Stimulated activated CD4-positive, alpha-beta T cell treated with anti-CD3 and anti-CD28 coated beads, Interleukin-12 subunit alpha, Interleukin-12 subunit beta, amount 100 ng/mL, for 24 hours (primary cell): Measurements from ENCODE around the gene LPCAT1.
"Not testable (repeated sequence)": the region's sequence is repeated elsewhere in the genome, so short reads cannot be mapped to it uniquely, and the experiment has no call there.

ENCODE experiments used
- DNase-seq, 2 experiments: peaks; one replicate each; pipeline ENCODE4 v3.0.0-alpha.2; 2020; ENCODE audit warnings: low read depth in 2 of 2

Gene LPCAT1

DNA sequence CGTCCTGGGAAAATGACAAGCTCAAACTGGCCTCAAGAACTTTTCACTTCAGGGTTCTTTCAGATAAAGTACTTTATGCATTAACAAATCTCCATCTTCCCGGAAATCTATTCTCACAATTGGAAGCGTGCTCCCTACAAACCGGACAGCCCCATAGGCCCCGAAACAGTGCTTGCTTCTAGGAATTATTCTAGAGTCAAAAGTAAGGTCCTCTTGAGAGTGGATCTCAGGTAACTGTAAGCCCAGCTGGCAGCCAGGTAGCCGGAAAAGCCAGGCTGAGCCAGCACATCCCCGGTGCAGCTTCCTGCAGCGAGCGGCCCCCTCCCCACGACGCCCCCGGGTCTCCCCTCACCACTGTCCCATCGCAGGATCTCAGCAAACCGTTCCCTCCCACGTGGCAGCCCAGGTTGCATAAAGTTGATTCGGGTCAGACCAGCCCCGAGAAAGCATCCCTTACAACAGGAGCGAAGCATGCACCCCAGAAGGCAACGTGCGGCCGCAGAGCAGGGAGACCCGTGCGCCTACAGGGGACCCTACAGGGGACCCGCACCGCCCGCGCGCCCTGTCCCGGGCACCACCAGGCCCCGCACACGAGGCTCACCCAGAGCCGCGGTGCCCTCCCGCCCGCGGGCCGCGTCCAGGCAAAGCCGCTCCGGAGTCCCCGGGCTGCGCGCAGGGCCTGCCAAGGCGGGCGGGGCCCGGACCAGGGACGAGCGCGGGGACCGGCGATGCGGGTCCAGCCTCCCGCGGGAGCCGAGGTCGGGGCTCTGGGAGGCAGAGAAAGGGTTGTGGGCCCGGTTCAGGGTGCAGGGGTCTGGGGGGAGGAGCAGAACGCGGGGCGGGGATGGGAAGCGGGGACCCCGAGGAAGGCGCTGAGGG is 920 bp downstream of the LPCAT1 start:
- no peak for DNase-seq

DNA sequence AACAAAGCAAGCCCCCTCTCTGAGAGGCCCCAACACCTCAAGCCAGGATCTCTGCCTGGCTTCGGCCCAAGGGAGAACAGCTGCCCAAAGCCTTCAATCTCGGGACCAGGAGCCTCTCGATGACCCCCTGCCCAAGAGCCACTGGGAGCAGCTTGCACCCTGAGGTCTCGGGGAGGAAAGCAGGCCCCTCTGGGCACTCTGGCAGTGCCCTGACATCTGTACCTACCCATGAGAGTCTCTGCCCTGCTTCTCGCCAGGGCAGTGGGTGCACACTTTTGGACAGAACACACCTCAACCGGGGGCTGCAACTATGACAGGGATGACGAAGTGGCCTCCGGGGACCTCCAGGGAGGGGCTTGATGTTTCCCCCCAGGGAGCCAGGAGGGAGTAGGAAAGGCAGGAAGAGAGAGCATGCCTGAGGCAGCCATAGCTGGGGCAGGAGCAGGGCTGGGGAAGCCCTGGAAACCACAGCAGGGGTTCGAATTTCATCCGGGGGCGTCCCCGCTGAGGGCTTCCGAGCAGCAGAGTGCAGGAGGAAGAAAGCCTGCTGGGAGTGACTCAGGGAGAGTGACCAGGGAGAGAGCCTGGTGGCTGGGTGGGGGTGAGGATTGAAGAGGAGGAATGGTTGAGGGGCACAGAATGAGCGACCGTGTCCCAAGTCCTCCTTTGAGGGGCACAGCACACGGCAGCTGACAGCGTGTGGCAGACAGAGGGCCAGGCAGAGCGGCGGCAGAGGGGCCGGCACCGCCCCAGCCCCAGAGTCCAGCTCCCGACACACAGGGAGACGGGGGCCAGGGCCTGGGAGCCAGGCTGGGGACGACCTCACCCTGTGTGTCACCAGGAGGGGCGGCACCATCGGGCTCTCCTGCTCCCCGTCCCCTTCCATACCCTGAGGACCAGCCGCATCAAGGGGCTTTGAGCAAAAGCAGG is 1.8 kb downstream of the LPCAT1 start:
- DNase-seq, result no peak

DNA sequence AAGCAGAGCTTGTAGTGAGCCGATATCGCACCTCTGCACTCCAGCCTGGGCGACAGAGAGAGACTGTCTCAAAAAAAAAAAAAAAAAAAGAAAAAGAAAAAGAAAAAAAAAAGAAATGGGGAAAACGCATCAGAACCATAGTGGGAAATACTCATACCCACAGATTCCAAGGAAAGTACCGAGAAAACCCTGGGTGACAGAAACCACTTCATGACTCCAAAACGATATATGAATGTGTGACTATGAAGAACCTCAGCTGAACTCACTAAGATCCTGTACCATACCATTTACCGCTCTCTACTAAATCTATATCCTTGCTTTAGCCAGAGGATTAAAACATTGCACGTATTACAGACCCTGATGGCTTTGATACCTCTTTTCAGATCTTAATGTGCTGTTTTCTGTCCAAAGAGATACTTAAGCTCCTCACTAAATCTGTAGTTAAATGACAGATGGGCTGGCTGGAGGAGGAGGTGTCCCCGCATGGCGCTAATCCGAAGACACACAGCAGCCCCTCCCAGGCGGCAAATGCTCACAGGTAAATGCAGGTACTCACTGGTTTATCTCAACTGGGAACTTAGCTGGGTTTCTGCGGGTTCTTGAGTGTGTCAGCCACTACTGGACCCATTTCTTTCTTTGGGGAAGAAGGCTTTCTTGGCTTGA is 2.8 kb downstream of the LPCAT1 start:
- DNase-seq, result no peak

DNA sequence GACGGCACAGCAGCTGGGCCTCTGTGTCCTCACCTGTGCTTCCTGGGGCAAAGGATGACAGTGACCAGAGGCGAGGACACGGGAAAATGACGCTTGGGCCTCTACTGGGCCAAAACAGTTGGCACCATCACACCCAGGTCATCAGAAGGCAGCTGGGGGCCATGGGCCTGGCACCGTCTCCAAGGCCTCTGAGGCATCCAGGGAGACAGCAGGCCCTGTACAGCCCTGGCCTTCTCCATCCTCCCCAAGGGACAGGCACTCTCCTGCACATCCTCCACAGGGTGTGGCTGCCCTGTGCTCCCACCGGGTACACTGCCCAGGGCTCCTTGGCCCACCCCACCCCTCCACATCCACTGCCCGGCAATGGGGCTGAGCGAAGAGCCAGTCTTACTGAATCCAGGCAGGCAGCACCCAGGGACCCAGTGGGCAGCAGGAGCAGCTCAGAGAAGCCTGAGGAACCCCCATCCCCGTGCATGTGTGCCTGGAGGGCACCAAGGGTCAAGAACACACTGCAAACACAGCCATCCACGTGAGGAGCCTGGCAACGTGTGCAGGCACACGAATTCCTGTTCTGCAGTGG is 4.0 kb downstream of the LPCAT1 start:
- DNase-seq, result no peak

DNA sequence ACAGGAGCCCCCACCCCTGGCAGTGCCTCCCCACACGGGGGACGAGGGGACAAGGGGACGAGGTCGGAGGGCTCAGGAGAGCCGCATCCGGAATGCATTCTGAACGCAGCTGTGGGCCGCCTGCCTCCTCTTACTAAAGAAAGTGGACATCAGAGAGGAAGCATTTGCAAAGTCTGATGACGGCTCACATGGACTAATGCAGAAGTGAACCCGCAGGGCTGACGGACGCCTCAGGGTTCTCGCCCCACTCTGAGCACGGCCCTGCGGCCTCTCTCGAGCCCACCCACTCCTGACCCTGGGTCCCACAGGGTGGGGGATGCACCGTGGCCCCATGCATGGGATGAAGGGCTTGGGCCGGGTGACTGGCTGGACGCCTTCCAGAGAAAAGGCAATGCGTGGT is 5.9 kb downstream of the LPCAT1 start:
- no peak for DNase-seq

DNA sequence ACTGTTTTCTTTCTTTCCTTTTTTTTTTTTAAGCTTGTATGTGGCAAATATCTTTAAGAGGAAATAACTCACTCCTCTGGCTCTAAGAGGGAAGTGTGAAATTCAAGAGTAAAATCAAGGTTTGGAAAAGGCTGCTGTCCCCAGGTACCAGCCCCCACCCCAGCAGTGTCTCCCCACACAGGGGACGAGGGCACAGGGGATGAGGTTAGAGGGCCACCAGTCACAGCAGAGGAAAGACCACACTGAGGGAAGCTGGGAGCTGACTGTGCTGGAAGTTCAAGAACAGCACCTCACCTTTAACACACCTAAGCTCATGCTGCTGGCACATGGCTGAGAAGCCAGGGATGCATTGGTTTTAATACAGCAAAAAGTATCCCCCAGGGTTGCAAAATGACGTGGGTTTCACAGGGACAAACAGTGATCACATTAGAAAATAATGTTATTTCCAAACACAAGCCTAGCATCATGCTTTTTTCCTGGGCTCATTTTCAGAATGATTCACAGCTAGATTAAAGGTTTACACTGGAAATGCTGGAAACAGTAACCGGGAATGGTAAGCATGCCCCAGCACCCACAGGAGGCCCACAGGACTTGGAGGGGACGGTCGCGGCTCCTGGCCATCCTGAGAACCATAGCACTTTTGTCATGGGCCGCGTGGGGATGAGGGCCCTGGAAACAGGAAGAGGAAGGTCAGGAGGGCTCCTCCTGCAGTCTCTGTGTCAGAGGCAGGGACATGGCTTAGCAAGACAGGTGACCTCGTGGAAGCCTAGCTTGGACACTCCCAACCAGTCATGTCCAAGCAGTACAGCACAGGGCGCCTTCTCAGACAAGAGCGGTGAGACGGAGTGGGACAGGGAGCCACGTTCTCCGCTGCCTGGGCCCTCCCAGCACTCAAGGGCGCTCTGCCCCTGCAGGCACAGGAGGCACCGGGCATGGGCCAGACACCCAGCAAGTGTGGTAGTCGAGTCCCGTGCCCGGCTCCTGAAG is 6.9 kb downstream of the LPCAT1 start:
- no peak for DNase-seq

DNA sequence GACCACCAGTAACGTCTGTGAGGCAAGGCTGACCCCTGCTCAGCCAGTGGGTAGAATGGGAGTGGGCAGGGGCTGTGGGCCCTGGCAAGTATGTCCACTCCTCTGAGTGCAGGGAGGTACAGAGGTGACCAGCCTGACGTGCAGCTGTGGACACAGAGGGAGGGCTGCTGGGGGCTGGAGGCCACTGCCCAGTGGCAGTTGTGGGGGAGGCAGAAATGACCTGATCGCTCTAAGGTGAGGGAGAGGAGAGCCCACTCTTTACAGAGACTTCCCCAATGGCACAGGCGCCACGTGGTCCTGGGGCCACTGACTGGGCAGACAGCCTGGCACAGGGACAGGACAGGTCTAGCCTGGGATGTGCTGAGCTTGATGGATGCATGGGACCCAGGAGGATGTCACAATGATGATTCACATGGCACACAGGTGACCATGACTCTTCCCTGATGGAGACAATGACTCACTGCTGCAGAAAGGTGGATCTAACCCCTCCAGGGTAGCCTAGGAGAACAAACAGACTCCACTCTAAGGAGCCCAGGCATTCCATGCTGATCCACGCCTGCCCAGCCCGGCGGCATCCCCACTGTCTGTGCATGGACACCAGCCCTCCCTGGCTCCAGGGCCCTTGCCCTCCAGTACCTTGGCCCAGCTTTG is 7.7 kb downstream of the LPCAT1 start:
- DNase-seq, result no peak

DNA sequence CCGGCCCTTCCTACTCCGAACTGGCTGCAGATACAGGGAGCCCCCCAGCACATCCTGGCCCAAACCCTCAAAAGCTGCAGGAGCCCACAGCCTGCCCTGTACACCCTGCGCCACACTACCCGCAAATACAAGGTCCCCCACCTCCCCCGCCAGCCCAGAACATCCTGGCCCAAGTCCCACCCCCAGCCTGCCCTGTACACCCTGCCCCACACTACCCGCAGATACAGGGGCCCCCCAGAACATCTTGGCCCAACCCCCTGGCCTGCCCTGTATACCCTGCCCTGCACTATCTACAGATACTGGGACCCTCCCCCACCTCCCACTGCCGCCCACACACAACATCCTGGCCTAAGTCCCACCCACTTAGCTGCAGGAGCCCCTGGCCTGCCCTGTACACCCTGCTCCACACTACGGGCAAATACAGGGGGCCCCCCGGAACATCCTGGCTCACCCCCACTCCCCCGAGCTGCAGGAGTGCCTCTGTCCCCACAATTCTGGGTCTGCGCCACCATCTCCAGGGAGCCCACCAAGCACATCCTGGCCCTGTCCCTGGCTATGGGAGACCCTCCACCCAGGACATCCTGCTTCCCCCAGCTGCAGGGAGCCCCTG is 8.3 kb downstream of the LPCAT1 start:
- DNase-seq, result no peak

DNA sequence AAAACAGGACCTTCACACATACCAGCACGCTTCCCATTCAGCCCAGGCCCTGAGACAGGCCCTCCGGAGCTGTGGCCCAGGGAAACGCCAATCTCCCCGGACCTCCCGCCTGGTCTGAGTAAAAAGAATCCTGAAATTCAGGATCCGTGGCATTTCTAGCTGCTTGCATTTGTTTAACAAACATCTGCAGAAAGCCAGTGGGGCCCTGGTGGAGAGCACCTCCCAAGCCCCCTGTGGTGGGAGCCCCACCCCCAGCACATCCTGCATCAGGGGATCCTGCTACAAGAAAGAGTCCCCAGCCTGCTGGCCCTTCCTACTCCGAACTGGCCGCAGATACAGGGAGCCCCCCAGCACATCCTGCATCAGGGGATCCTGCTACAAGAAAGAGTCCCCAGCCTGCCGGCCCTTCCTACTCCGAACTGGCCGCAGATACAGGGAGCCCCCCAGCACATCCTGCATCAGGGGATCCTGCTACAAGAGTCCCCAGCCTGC is 8.9 kb downstream of the LPCAT1 start:
- not testable (repeated sequence) for DNase-seq

DNA sequence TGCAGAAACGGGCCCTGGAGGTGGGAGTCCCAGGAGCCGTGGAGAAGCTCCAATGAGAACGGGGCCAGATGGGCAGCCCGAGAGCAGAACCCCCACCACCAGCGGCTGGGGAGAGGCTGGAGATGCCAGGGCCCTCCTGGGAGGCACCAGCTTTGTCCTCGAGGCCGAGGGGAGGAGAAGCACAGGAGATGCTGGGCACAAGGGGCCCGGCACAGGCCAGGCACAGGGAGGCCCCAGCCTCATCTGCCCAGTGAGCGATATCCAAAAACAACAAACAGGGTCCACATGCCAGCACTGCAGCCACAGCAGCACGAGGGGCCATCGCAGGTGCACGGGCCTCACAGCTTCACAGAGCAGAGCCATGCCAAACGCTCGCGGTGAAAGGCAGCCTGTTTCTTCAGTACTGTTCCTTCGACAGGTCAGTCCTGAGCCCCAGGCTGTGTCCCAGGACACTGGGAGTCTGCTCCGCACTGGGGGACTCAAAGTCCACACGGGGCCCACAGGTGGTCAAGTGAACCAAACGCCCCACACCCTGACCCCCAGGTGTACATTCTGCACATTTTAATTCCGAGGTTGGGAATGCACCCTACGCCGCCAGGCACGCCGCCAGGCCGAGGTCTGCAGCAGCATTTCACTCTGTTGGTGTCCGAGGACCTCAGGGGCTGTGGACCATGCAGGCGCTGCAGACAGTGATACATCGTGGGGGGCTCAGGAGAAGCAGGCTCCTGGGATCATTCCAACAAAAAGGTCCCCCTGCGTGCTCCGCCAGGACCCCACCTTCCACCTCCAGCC is 9.5 kb downstream of the LPCAT1 start:
- no peak for DNase-seq

DNA sequence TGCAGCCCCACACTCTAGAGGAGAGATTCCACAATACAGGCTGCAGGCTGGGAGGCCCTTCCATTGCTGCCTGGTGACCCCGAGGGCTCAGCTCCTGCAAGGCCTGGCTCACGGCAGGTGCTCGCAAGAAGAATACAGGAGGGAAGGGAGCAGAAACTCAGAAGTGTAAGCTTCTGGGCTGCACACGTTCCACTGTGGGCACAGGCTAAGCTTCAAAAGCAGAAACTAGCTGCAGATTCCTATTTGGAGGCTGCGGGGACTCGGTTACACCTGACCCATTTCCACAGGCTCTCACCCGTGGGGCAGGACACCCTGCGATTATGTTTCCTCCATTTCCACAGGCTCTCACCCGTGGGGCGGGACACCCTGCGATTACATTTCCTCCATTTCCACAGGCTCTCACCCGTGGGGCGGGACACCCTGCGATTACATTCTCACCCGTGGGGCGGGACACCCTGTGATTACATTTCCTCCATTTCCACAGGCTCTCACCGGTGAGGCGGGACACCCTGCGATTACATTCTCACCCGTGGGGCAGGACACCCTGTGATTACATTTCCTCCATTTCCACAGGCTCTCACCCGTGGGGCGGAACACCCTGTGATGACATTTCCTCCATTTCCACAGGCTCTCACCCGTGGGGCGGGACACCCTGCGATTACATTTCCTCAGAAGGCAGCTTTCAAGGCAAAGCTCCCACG is 10.3 kb downstream of the LPCAT1 start:
- no peak for DNase-seq

DNA sequence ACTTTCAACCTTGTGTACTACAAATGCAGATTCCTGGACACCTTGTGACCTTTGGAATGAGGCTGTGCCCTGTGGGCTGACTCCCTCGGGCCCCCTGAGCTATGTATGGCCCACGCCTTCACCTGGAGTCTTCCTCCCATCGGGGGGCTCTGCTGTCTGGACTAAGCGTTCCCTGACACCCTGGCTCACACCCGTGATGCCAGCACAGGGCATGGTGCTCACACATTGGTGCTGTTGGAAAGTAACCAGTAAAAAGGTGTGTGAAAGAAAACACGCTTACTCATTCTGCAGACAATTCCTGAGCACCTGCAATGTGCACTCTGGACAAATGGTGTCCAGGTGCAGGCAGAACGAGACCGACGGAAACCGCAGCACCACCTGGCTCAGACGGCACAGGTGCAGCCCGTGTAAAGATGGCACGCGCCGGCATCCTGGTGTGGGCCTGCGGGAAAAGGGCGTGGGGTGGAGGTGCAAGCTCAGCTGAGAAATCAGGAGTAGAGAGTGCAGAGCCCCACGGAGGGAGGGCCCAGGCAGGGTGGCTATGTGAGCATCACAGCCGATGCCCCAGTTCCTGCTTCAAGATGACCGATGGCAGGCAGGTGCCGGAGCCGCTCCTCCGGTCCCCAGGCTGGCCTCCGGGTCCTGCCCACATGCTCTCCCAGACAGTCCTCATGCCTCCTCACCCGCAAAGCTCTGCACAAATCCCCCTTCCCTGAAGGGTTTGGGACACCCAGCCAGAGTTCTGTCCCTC is 11.0 kb downstream of the LPCAT1 start:
- DNase-seq, result no peak

DNA sequence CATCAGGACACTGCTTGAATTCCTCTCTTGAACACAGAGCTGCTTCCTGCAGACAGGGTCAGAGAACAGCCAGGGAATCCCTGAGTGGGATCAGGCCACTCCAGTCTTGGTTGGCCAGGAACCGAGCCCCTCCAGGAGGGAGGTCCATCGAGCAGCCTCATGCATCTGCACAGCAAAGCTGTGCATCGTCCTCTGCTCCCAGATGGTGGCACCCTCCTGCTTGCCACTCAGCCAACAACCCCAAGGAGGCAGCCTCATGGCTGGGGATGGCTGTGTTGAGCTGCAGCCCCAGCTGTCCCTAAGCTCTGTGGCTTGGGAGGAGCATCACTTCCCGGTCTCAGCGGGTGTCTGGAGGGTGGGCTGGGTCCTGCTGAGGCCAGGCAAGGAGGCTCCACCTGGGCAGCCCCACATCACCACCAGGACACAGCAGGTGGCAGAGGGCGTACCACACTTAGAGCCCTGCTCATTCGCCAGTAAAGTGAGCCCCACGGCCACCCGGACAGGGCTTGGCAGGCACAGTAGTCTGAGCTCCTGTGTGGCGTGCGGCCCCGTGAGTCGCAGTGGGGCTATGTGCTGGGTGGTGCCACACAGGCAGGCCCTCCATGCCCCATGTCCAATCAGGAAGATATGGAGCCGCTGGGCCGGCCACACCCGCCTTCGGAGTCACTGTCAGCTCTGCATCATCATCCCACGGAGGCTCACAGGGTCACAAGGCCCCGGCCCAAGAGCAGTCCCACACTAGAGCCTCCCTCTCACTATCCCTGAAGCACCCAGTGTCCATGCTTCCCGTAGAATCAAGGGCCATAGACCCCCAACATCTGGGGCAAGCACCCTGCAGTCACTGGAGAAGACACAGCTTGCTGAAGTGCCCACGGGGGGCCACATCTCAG is 11.9 kb downstream of the LPCAT1 start:
- DNase-seq, result no peak

DNA sequence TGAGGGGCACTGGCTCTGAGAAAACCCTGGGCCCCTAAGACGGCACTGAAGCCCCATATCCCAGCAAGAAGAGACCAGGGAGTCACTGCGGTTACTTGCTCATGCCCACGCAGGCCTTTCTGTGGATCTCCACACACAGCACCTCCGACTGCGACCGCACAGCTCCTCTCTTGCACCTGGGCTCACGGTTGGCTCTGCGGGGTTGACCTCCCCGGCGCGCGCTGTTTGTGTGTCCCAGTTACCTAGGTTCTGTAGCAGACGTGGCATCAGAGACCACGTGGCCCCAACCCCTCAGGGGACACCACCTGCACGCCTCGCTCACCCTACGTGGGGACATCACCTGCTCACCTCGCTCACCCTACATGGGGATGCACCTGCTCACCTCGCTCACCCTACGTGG is 12.7 kb downstream of the LPCAT1 start:
- no peak for DNase-seq

DNA sequence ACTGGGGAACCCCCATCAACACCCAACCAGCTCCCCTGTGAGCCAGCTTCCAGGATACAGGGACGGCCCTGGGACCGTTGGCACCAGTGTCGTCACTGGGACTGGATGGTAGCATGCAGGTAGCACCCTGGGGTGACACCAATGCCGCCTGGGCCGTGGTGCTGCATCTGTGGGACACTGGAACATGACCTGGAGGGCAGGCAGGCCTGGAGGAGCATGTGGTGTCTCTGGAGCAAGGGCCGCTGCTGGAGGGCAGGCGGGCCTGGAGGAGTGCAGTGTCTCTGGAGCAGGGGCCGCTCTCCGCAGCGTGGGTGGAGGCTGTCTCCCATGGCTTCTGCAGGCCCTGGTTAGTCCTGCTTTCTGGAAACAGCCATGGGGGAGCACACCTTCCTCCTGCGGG is 13.1 kb downstream of the LPCAT1 start:
- DNase-seq, result no peak

DNA sequence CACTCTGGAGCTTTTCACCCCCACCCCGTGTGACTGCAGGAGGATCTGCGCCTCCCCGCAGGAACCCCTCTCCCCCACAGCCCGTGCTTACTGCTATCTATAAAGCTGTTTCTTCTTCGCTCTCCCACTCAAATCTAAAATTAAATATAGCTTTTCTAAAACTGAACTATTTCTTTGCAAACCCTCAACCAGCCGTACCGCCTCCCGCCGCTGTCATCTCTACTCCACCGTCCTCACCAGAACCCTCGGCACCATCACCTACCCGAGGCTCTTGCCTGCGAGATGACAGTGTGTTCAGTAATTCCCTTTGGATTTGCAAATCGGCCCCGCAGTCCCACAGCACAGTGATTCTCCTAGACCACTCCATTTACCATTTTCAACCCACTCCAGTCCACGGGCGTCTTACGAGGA is 13.6 kb downstream of the LPCAT1 start:
- no peak for DNase-seq
